Activated T-helper 2 cell treated with anti-CD3 and anti-CD28 coated beads, Interferon-gamma antibody, Interleukin-2, Interleukin-4, amounts not matched to agents 10 μg/mL and 5 μg/mL and 100 μg/mL, durations not matched to agents 14 hours and 24 hours and 36 hours (primary cell): Measurements from ENCODE around the gene CYB5D1. TPM values are rescaled to one million over a fixed set of nuclear protein-coding genes. Genes with fewer than 3 reads are reported as not detected.
A peak's percentile ranks its signal among the peaks of the same experiment; 100 is the strongest.
"Not testable (repeated sequence)": the region's sequence is repeated elsewhere in the genome, so short reads cannot be mapped to it uniquely, and the experiment has no call there.

ENCODE experiments used
- DNase-seq: peaks from one replicate; pipeline ENCODE4 v3.0.0; 2021; ENCODE audit warnings: low spot score
- H3K27ac Mint-ChIP-seq: one replicate; pipeline ENCODE4 v1.8.0; 2021; ENCODE audit warnings: mixed read lengths
- H3K27me3 Mint-ChIP-seq: one replicate; pipeline ENCODE4 v1.8.0; 2021; ENCODE audit warnings: low read depth, mixed read lengths
- H3K36me3 Mint-ChIP-seq: one replicate; pipeline ENCODE4 v1.8.0; 2021; ENCODE audit warnings: low read depth, mixed read lengths
- H3K4me1 Mint-ChIP-seq: one replicate; pipeline ENCODE4 v1.8.0; 2021; ENCODE audit warnings: low read depth, mixed read lengths
- H3K4me3 Mint-ChIP-seq: one replicate; pipeline ENCODE4 v1.8.0; 2021; ENCODE audit warnings: low read depth, mild to moderate bottlenecking, moderate library complexity, mixed read lengths
- H3K9me3 Mint-ChIP-seq: one replicate; pipeline ENCODE4 v1.8.0; 2021; ENCODE audit warnings: mixed read lengths
- intact Hi-C: fragments of 100-400 bp; cut with micrococcal nuclease; formaldehyde crosslinking; loops from one replicate; pipeline ENCODE4 v1.15.1; 2023
- total RNA-seq: library from RNA; stranded (reverse); gene quantifications from 2 replicates; pipeline ENCODE4 v1.2.3, GENCODE V29; 2022

CYB5D1 gene, protein sequence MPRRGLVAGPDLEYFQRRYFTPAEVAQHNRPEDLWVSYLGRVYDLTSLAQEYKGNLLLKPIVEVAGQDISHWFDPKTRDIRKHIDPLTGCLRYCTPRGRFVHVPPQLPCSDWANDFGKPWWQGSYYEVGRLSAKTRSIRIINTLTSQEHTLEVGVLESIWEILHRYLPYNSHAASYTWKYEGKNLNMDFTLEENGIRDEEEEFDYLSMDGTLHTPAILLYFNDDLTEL
- 8.8 and 10.5 TPM in 2 replicates for total RNA-seq

DNA sequence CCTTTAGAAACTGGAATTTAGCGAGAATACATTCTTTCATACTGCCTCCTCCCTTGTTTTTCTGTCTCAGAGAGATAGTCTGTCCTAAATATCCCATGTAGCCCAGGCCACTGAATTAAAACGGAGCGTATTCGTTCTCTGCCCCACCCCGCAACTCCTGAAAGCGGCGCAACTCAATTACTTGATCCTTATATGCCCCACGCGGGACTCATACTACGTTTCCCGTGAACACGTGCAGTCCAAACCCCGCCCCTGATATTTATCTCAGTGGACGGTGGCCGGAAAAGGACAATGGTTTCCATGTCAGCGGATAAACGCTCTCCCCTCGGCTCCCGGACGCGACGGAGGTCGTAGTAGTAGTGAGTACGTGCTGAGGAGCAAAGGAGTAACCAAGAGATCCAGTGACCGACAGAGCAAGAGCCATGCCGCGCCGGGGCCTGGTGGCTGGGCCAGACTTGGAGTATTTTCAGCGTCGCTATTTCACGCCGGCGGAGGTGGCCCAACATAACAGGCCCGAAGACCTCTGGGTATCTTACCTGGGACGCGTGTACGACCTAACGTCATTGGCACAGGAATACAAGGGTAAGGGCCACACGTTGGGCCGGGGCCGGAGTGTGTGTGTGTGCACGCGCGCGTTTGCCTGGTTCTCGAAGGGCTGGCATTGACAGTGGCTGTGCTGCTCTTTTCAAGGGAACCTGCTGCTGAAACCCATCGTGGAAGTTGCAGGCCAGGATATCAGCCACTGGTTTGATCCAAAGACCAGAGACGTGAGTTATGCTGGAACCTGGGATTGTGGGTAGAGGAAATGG is at the start of gene CYB5D1:
Gene CYB5D1, plus strand, starts transcription at position 291 of the 809 bp plus-strand sequence. Its CDS starts 132 bp downstream, at position 423.
- H3K27ac Mint-ChIP-seq: no peak within 1 kb of the TSS
- intact Hi-C loops: loop anchor here (1.0 to 10.0 kb wide), 7 partner anchors 15 to 298 kb away; partner anchors contain the start of gene CNTROB
- no peaks in the 10 kb centered on the region for H3K27me3 Mint-ChIP-seq
- peaks cover 41% of the 10 kb centered on the region for H3K36me3 Mint-ChIP-seq
- peaks cover 22% of the 10 kb centered on the region for H3K4me1 Mint-ChIP-seq
- no peak within 1 kb of the TSS for H3K4me3 Mint-ChIP-seq
- peak; percentile 88 for DNase-seq
- H3K9me3 Mint-ChIP-seq: no peaks in the 10 kb centered on the region

DNA sequence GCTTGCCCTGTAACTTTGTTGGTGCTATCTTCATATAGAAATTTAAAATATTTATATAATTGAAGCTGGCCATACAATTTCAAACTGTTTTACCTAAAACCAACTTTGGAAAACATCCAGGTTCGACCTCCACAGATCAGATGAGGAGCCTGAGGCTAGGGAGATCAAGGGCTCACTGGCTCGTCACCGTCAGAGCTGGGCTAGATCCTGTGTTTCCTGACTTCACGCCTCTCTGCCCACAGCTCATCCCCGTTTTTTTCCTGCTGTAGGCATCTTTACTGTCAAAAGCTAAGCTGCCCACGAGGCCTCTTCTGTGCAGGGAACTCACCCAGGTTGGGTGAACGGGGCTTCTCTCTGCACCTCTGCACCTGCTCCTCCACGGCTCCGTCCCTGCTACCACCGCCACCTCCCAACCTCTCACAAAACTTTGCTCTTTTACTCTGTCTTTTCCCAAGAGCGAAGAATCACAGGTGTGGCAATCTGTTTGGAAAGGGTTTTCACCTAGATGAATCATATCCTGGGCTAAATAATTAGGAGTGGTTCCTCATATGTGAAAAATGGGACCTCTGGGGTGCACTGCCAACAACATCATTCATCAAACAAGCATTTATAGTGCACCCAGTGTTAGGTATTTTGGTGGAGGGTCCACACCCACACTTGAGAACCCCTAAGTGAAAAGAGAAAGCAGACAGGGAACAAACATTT is 48.6 kb upstream of the CYB5D1 start:
- no peak overlapping the region for H3K27ac Mint-ChIP-seq
- no peaks in the 10 kb centered on the region for H3K9me3 Mint-ChIP-seq
- no peak for DNase-seq
- H3K27me3 Mint-ChIP-seq: peaks cover 15% of the 10 kb centered on the region
- H3K4me1 Mint-ChIP-seq: no peaks in the 10 kb centered on the region
- no peaks in the 10 kb centered on the region for H3K36me3 Mint-ChIP-seq
- H3K4me3 Mint-ChIP-seq: no peak overlapping the region
- intact Hi-C loops: no loop called here

DNA sequence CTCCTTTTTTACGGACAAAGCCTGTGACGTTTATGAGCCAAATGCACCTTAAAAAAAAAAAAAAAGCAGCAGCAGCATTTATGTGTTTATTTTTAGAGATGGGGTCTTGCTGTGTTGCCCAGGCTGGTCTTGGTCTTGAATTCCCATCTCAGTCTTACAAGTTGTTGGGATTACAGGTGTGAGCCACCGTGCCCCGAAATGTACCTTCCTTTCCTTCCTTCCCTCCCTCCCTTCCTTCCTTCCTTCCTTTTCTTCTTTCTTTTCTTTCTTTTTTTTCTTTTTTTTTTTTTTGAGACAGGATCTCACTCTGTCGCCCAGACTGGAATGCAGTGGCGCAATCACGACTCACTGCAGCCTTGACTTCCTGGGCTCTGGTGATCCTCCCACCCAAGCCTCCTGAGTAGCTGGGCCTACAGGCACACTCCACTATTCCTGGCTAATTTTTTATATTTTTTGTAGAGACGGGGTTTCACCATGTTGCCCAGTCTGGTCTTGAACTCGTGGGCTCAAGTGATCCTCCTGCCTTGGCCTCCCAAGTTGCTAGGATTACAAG is 47.9 kb upstream of the CYB5D1 start:
- peaks cover 15% of the 10 kb centered on the region for H3K27me3 Mint-ChIP-seq
- H3K36me3 Mint-ChIP-seq, intact Hi-C loops, H3K27ac Mint-ChIP-seq, DNase-seq, H3K4me1 Mint-ChIP-seq, H3K9me3 Mint-ChIP-seq, H3K4me3 Mint-ChIP-seq: not testable (repeated sequence)

DNA sequence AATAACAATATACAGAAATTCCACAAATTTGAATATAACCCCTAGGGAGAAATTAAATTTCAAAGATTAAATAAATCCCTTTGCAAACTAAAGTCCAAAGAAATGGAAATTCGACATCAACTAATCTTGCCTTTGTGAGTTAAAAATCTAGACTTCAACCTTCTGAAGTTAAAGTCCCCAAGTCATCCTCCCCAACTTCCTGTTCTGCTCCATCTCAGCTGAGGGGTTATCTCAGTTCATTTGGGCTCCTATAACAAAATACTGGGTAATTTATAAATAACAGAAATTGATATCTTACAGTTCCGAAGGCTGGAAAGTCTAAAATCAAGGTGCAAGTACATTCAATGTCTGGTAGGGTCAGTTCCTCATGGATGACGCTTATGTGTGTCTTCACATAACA is 46.6 kb upstream of the CYB5D1 start:
- H3K27ac Mint-ChIP-seq: no peak overlapping the region

DNA sequence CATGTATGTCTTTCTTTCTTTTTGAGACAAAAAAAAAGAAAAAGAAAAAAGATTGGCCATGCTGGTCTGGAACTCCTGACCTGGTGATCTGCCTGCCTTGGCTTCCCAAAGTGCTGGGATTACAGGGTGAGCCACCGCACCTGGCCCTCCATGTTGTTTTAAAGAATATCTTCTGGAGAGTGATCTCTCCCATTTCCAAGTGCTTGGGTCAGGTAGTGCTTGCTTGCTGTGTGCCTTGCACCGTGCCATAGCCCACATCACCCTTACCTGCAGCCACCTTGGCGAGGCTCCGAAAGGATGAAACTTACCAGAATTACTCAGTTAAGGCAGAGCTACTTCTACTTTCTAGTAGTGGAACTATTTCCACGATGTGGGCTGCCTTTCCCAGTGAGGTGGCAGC is 42.8 kb upstream of the CYB5D1 start:
- Mint-ChIP-seq H3K4me3 (no peak overlapping the region), H3K27me3 (peaks cover 2% of the 10 kb centered on the region), H3K4me1 (no peaks in the 10 kb centered on the region), H3K27ac (no peak overlapping the region), H3K36me3 (no peaks in the 10 kb centered on the region), H3K9me3 (no peaks in the 10 kb centered on the region)
- no peak for DNase-seq
- intact Hi-C loops: no loop called here

More for the DNA sequence above, 46.6 kb upstream of the CYB5D1 start:
- peaks cover 9% of the 10 kb centered on the region for H3K27me3 Mint-ChIP-seq
- DNase-seq: no peak
- H3K4me3 Mint-ChIP-seq: no peak overlapping the region
- no peaks in the 10 kb centered on the region for H3K4me1 Mint-ChIP-seq
- intact Hi-C loops: no loop called here
- H3K36me3 Mint-ChIP-seq: no peaks in the 10 kb centered on the region
- H3K9me3 Mint-ChIP-seq: no peaks in the 10 kb centered on the region

DNA sequence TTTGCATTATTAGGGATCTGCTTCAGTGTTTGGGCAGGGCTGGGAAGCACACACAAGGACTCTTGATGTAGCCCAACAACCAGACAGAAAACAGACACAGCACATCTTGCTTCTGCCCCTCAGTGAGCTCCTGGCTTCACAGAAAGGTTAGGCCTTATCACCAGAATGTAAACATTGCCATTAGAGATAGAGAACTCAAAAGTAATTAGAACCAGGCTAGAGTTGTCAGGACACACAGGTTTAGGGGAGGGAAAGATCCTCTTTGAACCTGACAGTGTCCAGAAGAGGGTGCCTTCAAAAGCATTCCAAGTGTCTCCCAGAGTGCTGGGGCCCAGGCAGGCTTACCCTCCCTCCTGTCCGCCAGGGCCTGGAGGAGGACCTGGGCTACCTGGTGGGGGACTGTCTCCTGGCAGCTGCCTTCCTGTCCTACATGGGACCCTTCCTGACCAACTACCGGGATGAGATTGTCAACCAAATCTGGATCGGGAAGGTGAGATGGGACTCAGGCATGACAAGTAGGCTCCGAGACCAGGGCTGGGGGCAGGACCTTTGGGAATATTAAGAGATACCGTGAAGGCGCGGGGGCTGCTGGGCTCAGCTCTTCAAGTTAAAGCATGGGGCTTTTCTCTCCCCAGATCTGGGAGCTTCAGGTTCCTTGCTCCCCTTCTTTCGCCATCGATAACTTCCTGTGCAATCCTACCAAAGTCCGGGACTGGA is 40.7 kb upstream of the CYB5D1 start:
- Mint-ChIP-seq H3K27me3 (no peaks in the 10 kb centered on the region), H3K9me3 (no peaks in the 10 kb centered on the region), H3K4me1 (no peaks in the 10 kb centered on the region), H3K36me3 (no peaks in the 10 kb centered on the region), H3K27ac (no peak overlapping the region), H3K4me3 (no peak overlapping the region)
- intact Hi-C loops: no loop called here
- no peak for DNase-seq

DNA sequence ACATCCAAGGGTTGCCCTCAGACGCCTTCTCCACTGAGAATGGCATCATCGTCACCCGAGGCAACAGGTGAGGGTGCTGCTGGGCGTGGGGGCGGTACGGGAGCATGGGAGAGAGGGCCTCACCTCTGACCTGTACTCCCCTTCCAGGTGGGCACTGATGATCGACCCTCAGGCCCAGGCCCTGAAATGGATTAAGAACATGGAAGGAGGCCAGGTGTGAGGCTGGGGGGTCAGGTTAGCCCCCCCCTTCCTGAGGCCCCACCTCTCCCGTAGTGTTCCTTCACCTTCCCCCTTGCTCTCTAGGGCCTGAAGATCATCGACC is 40.2 kb upstream of the CYB5D1 start:
- Mint-ChIP-seq H3K4me1 (no peaks in the 10 kb centered on the region), H3K36me3 (no peaks in the 10 kb centered on the region), H3K4me3 (no peak overlapping the region), H3K27ac (no peak overlapping the region), H3K27me3 (no peaks in the 10 kb centered on the region), H3K9me3 (no peaks in the 10 kb centered on the region)
- intact Hi-C loops: no loop called here
- DNase-seq: no peak

DNA sequence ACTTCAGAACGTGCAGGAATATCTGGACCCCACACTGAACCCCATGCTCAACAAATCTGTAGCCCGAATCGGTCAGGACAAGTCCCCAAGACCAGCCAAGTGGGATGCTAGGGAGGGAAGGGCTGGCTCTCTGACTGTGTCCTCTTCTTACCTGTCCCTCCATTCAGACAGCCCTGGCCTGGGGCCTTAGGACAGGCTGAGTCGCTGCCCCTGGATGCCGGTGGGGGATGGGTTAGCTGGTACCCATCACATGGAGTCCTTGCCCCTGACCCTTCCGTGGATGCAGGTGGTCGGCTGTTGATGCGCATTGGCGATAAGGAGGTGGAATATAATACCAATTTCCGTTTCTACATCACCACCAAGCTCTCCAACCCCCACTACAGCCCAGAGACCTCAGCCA is 39.8 kb upstream of the CYB5D1 start:
- H3K27ac Mint-ChIP-seq: no peak overlapping the region
- H3K36me3 Mint-ChIP-seq: no peaks in the 10 kb centered on the region
- H3K4me3 Mint-ChIP-seq: no peak overlapping the region
- no peaks in the 10 kb centered on the region for H3K9me3 Mint-ChIP-seq
- intact Hi-C loops: no loop called here
- no peak for DNase-seq
- H3K27me3 Mint-ChIP-seq: no peaks in the 10 kb centered on the region
- H3K4me1 Mint-ChIP-seq: no peaks in the 10 kb centered on the region

DNA sequence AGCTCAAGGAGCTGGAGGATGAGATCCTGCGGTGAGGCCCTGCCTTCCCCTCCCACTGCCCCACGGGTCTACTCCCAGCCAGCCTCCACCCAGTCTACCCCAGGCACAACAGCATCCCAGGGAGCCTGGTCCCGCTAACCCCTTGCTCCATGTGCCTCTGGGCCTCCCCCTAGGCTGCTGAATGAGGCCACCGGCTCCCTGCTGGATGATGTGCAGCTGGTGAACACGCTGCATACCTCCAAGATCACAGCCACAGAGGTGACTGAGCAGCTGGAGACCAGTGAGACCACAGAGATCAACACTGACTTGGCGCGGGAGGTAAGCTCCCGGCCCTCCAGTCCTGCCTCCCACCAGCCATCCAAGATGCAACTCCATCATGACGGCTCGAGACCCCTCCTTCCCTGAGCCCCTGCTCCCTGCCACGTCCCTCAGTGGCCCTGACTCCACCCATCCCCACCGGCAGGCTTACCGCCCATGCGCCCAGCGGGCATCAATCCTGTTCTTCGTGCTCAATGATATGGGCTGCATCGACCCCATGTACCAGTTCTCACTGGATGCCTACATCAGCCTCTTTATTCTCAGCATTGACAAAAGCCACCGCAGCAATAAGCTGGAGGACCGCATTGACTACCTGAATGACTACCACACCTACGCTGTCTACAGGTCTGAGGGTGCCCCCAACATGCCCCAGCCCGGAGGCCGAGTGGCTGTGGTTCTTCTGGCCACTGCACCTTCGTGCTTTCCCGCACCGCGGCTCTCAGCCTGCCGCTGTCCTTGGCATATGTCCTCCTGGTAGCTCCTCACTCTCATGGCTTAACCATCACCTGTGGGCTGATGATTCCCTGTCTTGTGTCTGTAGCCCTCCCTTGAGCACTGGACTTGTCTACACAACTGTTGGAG is 38.8 kb upstream of the CYB5D1 start:
- no peak overlapping the region for H3K4me3 Mint-ChIP-seq
- no peak overlapping the region for H3K27ac Mint-ChIP-seq
- no peaks in the 10 kb centered on the region for H3K27me3 Mint-ChIP-seq
- DNase-seq: no peak
- no peaks in the 10 kb centered on the region for H3K4me1 Mint-ChIP-seq
- intact Hi-C loops: no loop called here
- H3K9me3 Mint-ChIP-seq: no peaks in the 10 kb centered on the region
- H3K36me3 Mint-ChIP-seq: no peaks in the 10 kb centered on the region

DNA sequence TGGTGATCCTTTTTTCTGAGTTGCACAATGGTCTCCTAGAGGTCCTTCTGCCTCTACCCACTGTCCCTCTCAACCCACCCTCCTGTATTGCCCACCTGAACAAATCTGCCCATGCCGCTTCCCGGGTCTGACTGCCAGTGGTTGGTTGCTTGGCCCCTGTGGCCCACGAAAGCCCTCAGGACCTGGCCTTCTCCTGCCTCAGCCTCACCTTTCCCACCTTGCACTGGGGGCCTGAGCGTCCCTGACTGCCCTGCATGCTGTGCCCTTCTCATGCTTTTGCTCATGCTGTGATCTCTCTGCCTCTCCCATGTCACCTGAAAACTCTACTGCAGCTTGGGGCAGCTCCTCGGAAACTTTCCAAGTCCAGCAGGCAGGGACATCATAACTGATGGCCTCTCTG is 37.6 kb upstream of the CYB5D1 start:
- DNase-seq: no peak
- Mint-ChIP-seq H3K4me3 (no peak overlapping the region), H3K36me3 (no peaks in the 10 kb centered on the region), H3K27me3 (peaks cover 3% of the 10 kb centered on the region), H3K9me3 (no peaks in the 10 kb centered on the region), H3K27ac (no peak overlapping the region), H3K4me1 (peaks cover 6% of the 10 kb centered on the region)
- intact Hi-C loops: no loop called here

DNA sequence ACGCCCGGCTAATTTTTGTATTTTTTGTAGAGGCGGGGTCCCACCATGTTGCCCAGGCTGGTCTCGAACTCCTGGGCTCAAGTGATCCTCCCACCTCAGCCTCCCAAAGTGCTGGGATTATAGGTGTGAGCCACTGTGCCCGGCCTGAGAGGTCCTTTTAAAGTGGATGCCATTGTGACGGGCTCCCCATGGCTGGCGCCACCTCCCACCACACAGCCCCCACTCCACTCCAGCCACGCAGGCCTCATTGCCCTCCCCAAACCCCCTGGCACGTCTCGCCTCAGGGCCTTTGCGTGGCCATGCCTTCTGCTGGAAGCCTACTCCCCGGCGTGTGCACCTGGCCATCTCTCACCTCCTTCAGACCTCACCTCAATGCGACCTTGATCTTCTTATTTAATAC is 35.7 kb upstream of the CYB5D1 start:
- intact Hi-C loops: loop anchor here (1.0 kb wide), 2 partner anchors 12 to 29 kb away; partner anchors contain the start of gene KDM6B
- Mint-ChIP-seq H3K36me3 (no peaks in the 10 kb centered on the region), H3K9me3 (no peaks in the 10 kb centered on the region), H3K4me3 (no peak overlapping the region), H3K4me1 (peaks cover 8% of the 10 kb centered on the region), H3K27me3 (peaks cover 9% of the 10 kb centered on the region), H3K27ac (no peak overlapping the region)
- DNase-seq: no peak

DNA sequence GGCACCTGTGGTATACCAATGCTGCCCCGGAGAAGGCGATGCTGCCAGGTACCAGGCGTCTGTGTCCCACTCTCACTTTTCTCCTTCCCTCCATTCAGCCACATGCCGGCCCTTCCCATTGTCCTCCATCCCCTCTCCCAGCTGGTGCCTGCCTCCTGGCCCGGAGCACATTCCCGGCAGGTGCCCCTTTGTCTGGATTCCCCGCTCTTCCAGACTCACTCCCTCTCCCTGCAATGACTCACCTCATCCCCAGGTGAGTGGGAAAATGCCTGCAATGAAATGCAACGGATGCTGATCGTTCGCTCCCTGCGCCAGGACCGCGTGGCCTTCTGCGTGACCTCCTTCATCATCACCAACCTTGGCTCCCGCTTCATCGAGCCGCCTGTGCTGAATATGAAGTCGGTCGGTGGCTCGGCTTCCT is 34.2 kb upstream of the CYB5D1 start:
- no peak for DNase-seq
- Mint-ChIP-seq H3K4me1 (peaks cover 8% of the 10 kb centered on the region), H3K9me3 (no peaks in the 10 kb centered on the region), H3K27ac (no peak overlapping the region), H3K4me3 (no peak overlapping the region), H3K27me3 (peaks cover 18% of the 10 kb centered on the region), H3K36me3 (no peaks in the 10 kb centered on the region)
- intact Hi-C loops: no loop called here
